GM12892 (cell line): ENCODE results near the gene ACADS.

Source experiments
- DNase-seq: peaks from one replicate; pipeline ENCODE4 v3.0.0; 2011; ENCODE audit not compliant: insufficient read length
- FAIRE-seq: peaks from 2 replicates; lab custom pipeline; 2011; peaks lifted over from hg19 to GRCh38; lab: Jason Lieb, UNC
- POLR2A ChIP-seq: IDR thresholded peaks from 2 replicates; pipeline ENCODE4 v1.6.1; 2011; ENCODE audit warnings: low read depth, low read length, control low read depth
- POLR2AphosphoS5 ChIP-seq: IDR thresholded peaks from 2 replicates; pipeline ENCODE4 v1.6.1; 2011; ENCODE audit warnings: low read depth, low read length, control low read depth
- TAF1 ChIP-seq: IDR thresholded peaks from 2 replicates; pipeline ENCODE4 v1.6.1; 2011; ENCODE audit warnings: low read depth, mild to moderate bottlenecking, control low read depth, low read length, borderline replicate concordance

ACADS gene

DNA sequence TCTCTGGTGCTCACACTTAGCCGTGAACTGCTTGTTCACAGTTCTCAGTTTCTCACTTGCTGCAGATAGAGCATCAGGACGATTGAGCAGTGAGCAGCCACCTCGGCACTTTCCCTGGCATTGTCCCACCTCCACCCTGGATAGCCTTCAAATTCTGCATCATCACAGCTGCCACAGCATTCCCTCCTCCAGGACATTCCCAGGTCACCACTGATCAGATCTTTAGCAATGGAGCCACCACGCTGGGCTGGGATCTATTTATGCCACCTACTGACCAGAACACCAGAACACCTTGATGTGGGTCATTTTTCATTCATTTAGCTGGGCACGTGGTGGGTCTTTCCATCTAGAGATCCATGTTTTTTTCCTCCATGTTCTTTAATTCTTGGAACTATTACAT, 23.6 kb downstream of the ACADS start:
- TF ChIP-seq POLR2AphosphoS5 (no peak), POLR2A (no peak), TAF1 (no peak)
- DNase-seq (no peak), FAIRE-seq (no peak)

- DNase-seq (no peak), FAIRE-seq (no peak)
- no peak for TF ChIP-seq TAF1
- no peak for TF ChIP-seq POLR2A
- no peak for TF ChIP-seq POLR2AphosphoS5
Measured at GRCh38 chr12:120750806-120751205, 25.2 kb downstream of the ACADS start.

- no peak for FAIRE-seq
Measured at GRCh38 chr12:120751389-120751788, 25.8 kb downstream of the ACADS start.

DNA sequence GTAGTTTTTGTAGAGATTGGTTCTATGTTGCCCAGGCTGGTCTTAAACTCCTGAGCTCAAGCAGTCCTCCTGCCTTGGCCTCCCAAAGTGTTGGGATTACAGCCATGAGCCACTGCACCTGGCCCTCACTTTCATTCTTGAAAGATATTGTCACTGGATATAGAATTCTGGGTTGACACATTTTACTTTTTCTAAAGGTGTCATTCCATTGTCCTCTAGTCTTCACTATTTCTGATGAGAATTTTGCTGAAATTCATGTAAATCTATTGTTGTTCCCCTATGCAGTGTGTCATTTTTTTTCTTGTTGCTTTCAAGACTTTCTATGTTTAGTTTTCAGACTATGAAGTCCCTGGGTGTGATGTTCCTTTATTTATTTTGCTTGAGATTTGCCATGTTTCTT, 29.2 kb downstream of the ACADS start:
- TF ChIP-seq POLR2AphosphoS5 (no peak), TAF1 (no peak), POLR2A (no peak)
- FAIRE-seq (no peak), DNase-seq (no peak)

More at GRCh38 chr12:120751389-120751788, 25.8 kb downstream of the ACADS start:
- TF ChIP-seq TAF1 (no peak), POLR2A (no peak), POLR2AphosphoS5 (no peak)
- DNase-seq = no peak

DNA sequence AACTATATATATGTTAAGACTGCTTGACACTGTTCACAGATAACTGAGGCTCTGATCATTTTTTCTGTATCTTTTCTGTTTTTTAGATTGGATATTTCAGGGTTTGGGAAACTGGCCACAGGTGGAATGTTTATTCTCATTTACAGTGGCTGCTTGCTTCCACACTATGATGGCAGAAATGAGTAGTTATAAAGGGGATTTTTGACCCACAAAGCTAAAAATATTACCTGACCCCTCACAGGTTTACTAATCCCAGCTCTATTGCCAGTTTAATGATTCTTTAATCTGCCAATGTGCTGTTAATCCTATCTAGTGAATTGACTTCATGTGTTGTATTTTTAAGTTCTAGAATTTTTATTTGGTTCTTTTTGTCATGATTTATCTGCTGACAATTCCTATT, 29.6 kb downstream of the ACADS start:
- TF ChIP-seq TAF1 = no peak
- no peak for TF ChIP-seq POLR2AphosphoS5
- DNase-seq (no peak), FAIRE-seq (no peak)

DNA sequence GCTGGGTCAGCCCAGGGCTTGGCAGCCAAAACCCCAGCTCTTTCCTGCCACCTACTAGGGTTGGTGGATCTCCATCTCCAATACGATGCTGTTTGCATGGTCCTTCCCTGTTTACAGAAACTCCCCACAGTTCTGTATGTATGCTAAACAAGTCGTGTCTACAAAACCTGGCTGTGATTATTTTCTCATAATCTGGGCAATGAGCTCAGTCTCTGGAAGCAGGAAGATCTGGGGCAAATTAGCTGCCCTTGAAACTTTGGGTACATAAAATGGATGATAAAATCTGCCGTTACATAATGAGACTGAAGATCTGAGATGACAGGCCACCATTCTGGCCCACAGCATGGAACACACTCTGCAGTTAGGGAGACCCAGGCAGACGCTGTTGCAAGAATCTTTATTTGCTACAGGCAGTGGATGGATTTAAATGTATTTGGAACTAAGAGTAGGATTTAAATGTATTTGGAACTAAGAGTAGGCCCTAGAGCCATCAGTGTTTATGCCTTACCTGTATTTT, 31.7 kb downstream of the ACADS start:
- FAIRE-seq (no peak), DNase-seq (no peak)
- TF ChIP-seq POLR2AphosphoS5 (no peak), TAF1 (no peak), POLR2A (no peak)

DNA sequence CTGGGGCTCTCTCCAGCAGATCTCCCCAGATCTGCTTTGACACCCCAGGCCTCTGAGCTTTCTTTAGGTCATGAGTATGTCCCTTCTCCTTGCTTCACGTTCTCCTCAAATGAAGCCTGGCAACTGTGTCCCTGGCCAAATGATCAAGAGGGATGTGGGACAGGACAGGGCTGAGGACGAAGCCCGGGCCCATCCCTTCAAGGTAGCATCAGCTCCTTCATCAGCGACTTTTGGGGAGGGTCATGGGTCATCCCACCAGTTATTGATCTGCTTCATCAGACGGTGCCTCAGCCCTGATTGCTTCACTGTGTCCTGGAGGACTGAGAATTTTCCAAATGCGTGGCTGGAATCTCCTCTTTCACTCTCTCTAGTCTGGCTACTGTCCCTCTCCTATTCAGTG, 32.3 kb downstream of the ACADS start:
- TF ChIP-seq POLR2AphosphoS5 (no peak), TAF1 (no peak), POLR2A (no peak)
- DNase-seq (no peak), FAIRE-seq (no peak)

DNA sequence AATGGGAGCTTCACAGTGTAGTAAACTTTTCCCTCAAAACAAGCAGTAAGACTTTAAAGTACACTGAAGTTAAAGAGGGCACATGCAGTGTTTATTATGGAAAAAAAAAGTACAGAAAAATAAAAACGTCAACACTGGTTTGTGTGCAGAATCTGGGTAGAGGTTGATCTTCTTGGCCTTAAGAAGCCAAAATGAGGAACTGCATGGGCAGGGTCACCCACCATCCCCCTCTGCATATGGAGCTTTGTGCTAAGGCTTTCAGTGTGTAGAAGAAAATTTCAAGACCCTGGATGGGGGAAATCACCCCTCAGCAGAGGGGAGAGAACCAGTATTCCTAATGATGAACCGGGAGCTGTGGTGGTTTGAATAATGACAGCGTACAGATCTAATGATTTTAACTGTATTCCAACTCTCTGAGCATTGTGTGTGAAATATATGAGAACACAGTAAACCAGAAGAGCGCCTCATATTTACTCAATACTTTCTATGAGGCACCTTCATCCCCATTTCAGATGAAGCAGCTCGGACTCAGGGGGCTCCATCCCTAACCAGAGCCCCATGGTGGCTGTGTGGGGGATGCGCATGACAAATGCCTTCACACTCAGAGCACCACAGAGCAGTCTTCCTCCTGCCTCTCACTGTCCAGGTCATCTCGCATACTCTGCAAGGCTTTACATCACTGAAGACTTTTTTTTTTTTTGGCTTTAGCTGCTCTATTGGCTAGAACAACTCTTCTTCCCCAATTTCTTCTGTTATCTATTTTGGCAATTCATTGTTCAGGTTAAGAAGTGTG, 33.4 kb downstream of the ACADS start:
- DNase-seq (no peak), FAIRE-seq (no peak)

DNA sequence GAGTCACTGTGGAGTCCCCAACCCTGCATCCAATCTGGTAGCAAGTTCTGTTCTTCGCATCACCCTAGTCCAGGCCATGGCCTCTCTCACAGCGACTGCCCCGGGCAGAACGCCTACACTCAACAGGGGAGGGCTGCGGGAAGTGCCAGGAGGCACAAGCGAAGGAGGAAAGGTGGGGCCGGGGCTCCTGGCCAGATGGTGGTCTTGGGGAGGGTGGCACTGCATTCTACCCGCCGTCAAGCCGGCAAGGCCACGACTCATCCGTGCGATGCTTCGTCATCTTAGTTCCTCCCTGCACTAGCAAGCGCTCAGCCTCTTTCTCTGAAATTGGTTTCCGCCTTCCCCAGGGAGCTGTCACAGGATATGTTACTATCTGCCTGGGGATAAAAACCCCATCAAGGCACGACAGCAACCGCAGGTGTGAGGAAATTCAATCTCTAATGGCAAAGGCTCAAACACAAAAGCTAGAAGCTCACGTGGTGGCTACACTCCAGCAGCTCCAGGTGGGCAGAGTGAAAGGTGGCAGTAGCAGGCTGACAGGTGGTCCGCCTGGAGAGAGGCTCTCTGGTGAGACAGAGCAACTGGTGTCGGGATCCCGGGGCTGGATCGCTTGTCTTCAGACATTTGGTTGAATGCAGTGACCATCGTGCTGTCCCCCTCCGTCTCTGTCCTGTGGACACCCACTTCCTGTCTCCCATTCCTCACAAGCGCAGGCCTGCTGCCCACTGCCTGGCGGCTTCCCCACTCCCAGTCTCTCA, 34.1 kb downstream of the ACADS start:
- FAIRE-seq (no peak), DNase-seq (no peak)
- no peak for TF ChIP-seq POLR2A
- no peak for TF ChIP-seq TAF1
- TF ChIP-seq POLR2AphosphoS5 = no peak

More for the DNA sequence above, 33.4 kb downstream of the ACADS start:
- TF ChIP-seq POLR2AphosphoS5 (no peak), POLR2A (no peak), TAF1 (no peak)

GRCh38 chr12:120760349-120761254, 35.0 kb downstream of the ACADS start:
- FAIRE-seq (no peak), DNase-seq (no peak)
- no peak for TF ChIP-seq POLR2AphosphoS5

DNA sequence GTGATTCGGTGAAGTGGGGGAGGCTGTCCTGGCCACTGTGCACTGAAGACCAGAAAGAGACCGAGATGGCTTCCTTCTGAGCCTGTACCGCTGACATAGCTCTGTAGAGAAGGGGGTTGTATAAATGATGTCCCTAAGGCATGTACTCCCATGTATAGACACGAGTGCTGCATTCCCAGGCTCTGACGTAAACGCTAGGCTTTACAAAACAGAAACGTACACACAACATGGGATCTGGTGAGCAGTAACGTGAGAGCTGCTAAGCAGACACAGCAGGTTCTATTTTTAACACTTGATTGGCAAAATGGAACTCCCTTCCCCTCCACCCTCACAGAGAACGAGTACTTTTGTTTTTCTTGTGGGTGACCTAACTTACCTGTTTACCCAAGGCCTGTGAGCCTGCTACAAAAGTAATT, 35.9 kb downstream of the ACADS start:
- DNase-seq (no peak), FAIRE-seq (no peak)
- TF ChIP-seq TAF1 (no peak), POLR2A (no peak), POLR2AphosphoS5 (no peak)
